Heart right ventricle (tissue), 16 donors: ENCODE results near the gene KRTAP2-1. TPM values are rescaled to one million over a fixed set of nuclear protein-coding genes. Genes with fewer than 3 reads are reported as not detected.
"Not testable (repeated sequence)": the region's sequence is repeated elsewhere in the genome, so short reads cannot be mapped to it uniquely, and the experiment has no call there.

Source experiments
- ATAC-seq, 8 donors: fragments of 200-7000 bp; cut with Tn5 transposase; one replicate each; pipeline ENCODE4 v1.9.1; 2020; ENCODE audit warnings: mild to moderate bottlenecking in 8 of 8, moderate library complexity in 8 of 8, moderate number of reproducible peaks in 1 of 8
- DNase-seq, 2 donors: peaks; one replicate each; pipeline ENCODE4 v3.0.0-alpha.2; 2020
- H3K27ac ChIP-seq, 10 donors: fragments of 200-600 bp; sonication (generic) in 2 of 10; one replicate each; pipeline versions ENCODE4 v1.5.0 to v1.8.0; 2020 to 2022; ENCODE audit warnings: mild to moderate bottlenecking in 3 of 10
- H3K27me3 ChIP-seq, 7 donors: fragments of 200-600 bp; one replicate each; pipeline ENCODE4 v1.8.0; 2021 to 2022; ENCODE audit warnings: mild to moderate bottlenecking in 2 of 7
- H3K36me3 ChIP-seq, 9 donors: fragments of 200-600 bp; sonication (generic) in 1 of 9; one replicate each; pipeline versions ENCODE4 v1.5.0 to v1.8.0; 2020 to 2022; ENCODE audit warnings: mild to moderate bottlenecking in 2 of 9
- H3K4me1 ChIP-seq, 9 donors: fragments of 200-600 bp; sonication (generic) in 1 of 9; one replicate each; pipeline versions ENCODE4 v1.5.0 to v1.8.0; 2020 to 2022; ENCODE audit warnings: mild to moderate bottlenecking in 4 of 9
- H3K4me3 ChIP-seq, 10 donors: fragments of 200-600 bp; sonication (generic) in 2 of 10; one replicate each; pipeline versions ENCODE4 v1.5.0 to v1.8.0; 2020 to 2022; ENCODE audit warnings: mild to moderate bottlenecking in 7 of 10, moderate library complexity in 2 of 10
- H3K9me3 ChIP-seq, 11 donors: fragments of 200-600 bp in 10 of 11; sonication (generic) in 2 of 11; one replicate each; pipeline versions ENCODE4 v1.5.0 to v1.8.0; 2013 to 2022; ENCODE audit warnings: mild to moderate bottlenecking in 2 of 11, control low read depth in 1 of 11, moderate library complexity in 1 of 11
- WGBS, 2 donors: extraction: QIAGEN DNeasy Blood & Tissue Kit; methylation state at CpG; one replicate each; pipeline ENCODE4 v1.1.7; 2013; ENCODE audit warnings: inconsistent platforms in 1 of 2; 5-methylcytosine and 5-hydroxymethylcytosine counted together
- intact Hi-C, 10 donors: fragments of 100-400 bp; cut with DNase I; formaldehyde crosslinking; loops; one replicate each; pipeline versions ENCODE4 v1.11.1 to v1.14.2; 2022
- polyA plus RNA-seq, 2 donors: library from polyadenylated mRNA; stranded (reverse); fragments of 200-250 nt; gene quantifications; one replicate each; pipeline ENCODE4 v1.2.3, GENCODE V29; 2013
- total RNA-seq, 10 donors: library from RNA; stranded (reverse); fragmentation: NEBNext Ultra II Directional in 3 of 10; extraction: Animal tissue kit (Norgen Biotek cat#: 25700) in 3 of 10; gene quantifications; one replicate each; pipeline versions ENCODE4 v1.2.1 to v1.2.4, GENCODE V29; 2021 to 2023
- TF ChIP-seq, protein P1 (sequence below), 9 donors: fragments of 200-600 bp; sonication (generic) in 2 of 9; IDR thresholded peaks; one replicate each; pipeline versions ENCODE4 v1.5.0 to v1.8.0; 2021 to 2022; ENCODE audit warnings: antibody characterized with exemption in 9 of 9, mild to moderate bottlenecking in 5 of 9, moderate library complexity in 1 of 9
- donor health status: Arrhythmogenic right ventricular cardiomyopathy.
- donor health status: ischemic (EF 13 %, LVEDD 7.1; RV severe dilation, severe dysfunction).
- donor health status: healthy with polysubstance abuse.
- donor health status: DM: no; HTN: yes; CAD: no.
- donor health status: DM: no; HTN: no; CAD: no.
- donor health status: ischemic (EF 25% LVEDD 6.9; RV normal size, moderate dysfunction).
- donor health status: ischemic (EF 25% LVEDD 5.7; RV mildly dilated, moderate dysfunction).
- donor health status: healthy.
- donor health status: DM: yes; HTN: yes; CAD: no.
- donor health status: Ischemic cardiomyopathy.
- donor health status: ischemic (EF 35%, LVEDD 5.7; RV mildly dilated, moderate dysfunction).
- donor health status: nonischemic (EF 11% LVEDD 7.7; RV severe dilation, severe dysfunction).
- donor health status: DM: yes; HTN: yes; CAD: no.
- donor health status: PGD.
- donor health status: ischemic (EF 29% LVEDD 5.4; RV normal size, mild dysfunction).
- donor health status: nonischemic (EF 23%, LVEDD 6.1; RV moderate dilation, normal function).

Gene KRTAP2-1
- total and polyA plus RNA-seq, 12 donors: not detected

DNA sequence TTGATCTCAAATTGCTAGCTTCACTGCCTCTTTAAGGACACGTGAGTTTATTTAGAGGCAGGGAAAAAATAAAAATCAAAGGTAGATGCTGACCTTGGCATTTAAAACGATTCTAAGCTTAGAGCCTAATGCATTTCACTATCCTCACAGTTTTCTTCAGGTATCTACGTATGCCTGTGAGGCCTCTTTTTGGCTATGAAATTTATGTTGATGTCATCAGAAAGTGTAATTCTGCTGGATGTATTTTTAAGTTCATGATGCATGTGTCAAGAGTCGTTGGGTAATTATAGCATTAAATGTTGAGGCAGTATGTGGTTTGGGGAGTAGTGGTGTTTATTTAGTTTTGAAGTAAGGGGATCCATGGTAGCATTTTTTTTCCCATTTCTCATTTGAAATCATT is 43.2 kb downstream of the KRTAP2-1 start:
- Histone ChIP-seq H3K27ac (no peak overlapping the region), H3K27me3 (peaks cover 0 to 25% (median 10%) of the 10 kb centered on the region in 7 donors), H3K36me3 (no peaks in the 10 kb centered on the region), H3K9me3 (peaks cover 0 to 3% (median 0%) of the 10 kb centered on the region in 11 donors), H3K4me1 (no peaks in the 10 kb centered on the region), H3K4me3 (no peak overlapping the region)
- intact Hi-C loops: no loop called here
- 58 to 68% methylated on average over 4 of the region's 4 CpGs for WGBS, 2 donors
- TF ChIP-seq, protein P1, sequence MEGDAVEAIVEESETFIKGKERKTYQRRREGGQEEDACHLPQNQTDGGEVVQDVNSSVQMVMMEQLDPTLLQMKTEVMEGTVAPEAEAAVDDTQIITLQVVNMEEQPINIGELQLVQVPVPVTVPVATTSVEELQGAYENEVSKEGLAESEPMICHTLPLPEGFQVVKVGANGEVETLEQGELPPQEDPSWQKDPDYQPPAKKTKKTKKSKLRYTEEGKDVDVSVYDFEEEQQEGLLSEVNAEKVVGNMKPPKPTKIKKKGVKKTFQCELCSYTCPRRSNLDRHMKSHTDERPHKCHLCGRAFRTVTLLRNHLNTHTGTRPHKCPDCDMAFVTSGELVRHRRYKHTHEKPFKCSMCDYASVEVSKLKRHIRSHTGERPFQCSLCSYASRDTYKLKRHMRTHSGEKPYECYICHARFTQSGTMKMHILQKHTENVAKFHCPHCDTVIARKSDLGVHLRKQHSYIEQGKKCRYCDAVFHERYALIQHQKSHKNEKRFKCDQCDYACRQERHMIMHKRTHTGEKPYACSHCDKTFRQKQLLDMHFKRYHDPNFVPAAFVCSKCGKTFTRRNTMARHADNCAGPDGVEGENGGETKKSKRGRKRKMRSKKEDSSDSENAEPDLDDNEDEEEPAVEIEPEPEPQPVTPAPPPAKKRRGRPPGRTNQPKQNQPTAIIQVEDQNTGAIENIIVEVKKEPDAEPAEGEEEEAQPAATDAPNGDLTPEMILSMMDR (IDR thresholded peaks at IDR 0.05): no peak
- DNase-seq (no peak), ATAC-seq (no peak)

DNA sequence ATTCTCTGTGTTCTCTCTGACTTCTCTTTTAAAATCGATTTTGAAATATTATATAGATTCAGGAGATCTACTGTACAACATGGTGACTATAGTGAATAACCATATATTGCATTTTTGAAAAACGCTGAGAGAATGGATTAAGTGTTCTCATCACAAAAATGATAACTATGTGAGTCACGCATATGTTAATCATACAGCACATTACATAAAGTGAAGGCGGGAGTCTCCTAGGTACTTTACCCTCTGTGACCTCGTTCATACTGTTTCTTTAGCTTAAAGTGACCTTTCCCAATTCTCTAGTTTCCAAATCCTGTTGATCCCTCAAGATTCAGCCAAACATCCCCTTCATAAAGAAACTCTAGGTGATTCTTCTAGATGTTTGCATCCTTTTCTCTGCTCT is 44.3 kb downstream of the KRTAP2-1 start:
- Histone ChIP-seq H3K36me3 (no peaks in the 10 kb centered on the region), H3K27ac (no peak overlapping the region), H3K9me3 (peaks cover 0 to 3% (median 0%) of the 10 kb centered on the region in 11 donors), H3K4me3 (no peak overlapping the region), H3K27me3 (peaks cover 0 to 35% (median 15%) of the 10 kb centered on the region in 7 donors), H3K4me1 (no peaks in the 10 kb centered on the region)
- DNase-seq: no peak
- TF ChIP-seq, protein P1 (IDR thresholded peaks at IDR 0.05): no peak
- intact Hi-C loops: no loop called here
- no peak for ATAC-seq
- WGBS, 2 donors: 56 to 66% methylated on average over 5 of the region's 5 CpGs

GRCh38 chr17:41001795-41002194 is 45.3 kb downstream of the KRTAP2-1 start:
- Histone ChIP-seq H3K9me3 (peaks cover 0 to 3% (median 0%) of the 10 kb centered on the region in 11 donors), H3K27me3 (peaks cover 0 to 42% (median 21%) of the 10 kb centered on the region in 7 donors), H3K27ac (no peak overlapping the region), H3K4me1 (no peaks in the 10 kb centered on the region), H3K4me3 (no peak overlapping the region), H3K36me3 (no peaks in the 10 kb centered on the region)
- TF ChIP-seq, protein P1 (IDR thresholded peaks at IDR 0.05): no peak
- intact Hi-C loops: no loop called here
- DNase-seq (no peak), ATAC-seq (no peak)
- whole genome bisulfite sequencing, 2 donors: 63 to 70% methylated on average over 4 of the region's 4 CpGs

DNA sequence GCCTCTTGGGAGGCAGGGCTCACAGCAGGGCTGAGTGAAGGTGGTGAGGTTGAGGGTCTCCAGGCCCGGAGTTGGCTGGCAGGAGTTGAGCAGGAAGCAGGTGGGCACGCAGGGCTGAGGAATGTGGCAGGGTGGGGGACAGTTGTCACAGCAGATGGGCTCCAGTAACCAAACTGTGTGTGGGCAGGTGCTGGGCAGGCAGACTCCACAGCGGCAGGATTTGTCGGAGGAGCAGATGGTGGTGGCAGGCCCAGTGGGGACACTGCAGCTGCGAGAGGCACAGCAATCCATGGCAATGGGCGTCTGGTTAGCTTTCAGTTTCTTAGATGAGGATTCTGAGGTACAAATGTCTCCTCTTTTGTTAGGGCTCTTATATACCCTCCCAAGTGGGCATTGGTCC is 47.6 kb downstream of the KRTAP2-1 start, which contains the start of gene KRTAP3-2:
KRTAP3-2 (minus strand) TSS at position 344 of the 400 bp plus-strand sequence; CDS start at position 291, 53 bp downstream.
- H3K4me1 ChIP-seq, H3K9me3 ChIP-seq, DNase-seq, intact Hi-C loops, H3K27ac ChIP-seq, H3K36me3 ChIP-seq, ATAC-seq, H3K4me3 ChIP-seq: not testable (repeated sequence)
- peaks cover 0 to 54% (median 34%) of the 10 kb centered on the region in 7 donors for H3K27me3 ChIP-seq
- 69 to 78% methylated on average over 6 of the region's 6 CpGs for WGBS, 2 donors

DNA sequence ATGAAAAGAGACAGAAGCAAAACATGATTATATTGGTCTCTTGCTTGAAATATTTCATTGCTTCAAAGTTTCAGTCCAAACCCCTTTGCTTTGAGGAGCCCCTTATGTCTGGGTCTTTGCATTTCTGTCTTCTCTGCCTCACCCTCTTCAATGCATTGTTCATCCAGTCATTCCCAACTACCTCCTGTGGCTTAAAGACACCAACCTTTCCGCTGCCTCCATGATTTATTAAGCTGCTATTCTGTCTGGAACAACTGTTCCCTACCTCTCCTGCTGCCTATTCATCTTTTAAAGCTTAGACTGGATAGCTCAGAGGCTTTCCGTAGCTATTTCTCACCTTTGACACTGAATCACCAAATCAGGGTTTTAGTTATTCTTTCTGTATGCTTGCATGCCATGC is 49.8 kb downstream of the KRTAP2-1 start:
- intact Hi-C loops: no loop called here
- H3K36me3 ChIP-seq: no peaks in the 10 kb centered on the region
- H3K4me1 ChIP-seq: no peaks in the 10 kb centered on the region
- TF ChIP-seq, protein P1 (IDR thresholded peaks at IDR 0.05): no peak
- H3K27me3 ChIP-seq: peaks cover 0 to 56% (median 34%) of the 10 kb centered on the region in 7 donors
- ATAC-seq (no peak), DNase-seq (no peak)
- H3K4me3 ChIP-seq: no peak overlapping the region
- H3K9me3 ChIP-seq: peaks cover 0 to 3% (median 0%) of the 10 kb centered on the region in 11 donors
- H3K27ac ChIP-seq: no peak overlapping the region
- 83 to 85% methylated on average over 2 of the region's 2 CpGs for WGBS, 2 donors
